Heart right ventricle (tissue), 16 donors: ENCODE measurements around the gene ZDHHC12. TPM values are rescaled to one million over a fixed set of nuclear protein-coding genes. Genes with fewer than 3 reads are reported as not detected.

ENCODE experiments used
- ATAC-seq, 8 donors: fragments of 200-7000 bp; cut with Tn5 transposase; one replicate each; pipeline ENCODE4 v1.9.1; 2020; ENCODE audit warnings: mild to moderate bottlenecking in 8 of 8, moderate library complexity in 8 of 8, moderate number of reproducible peaks in 1 of 8
- DNase-seq, 2 donors: peaks; one replicate each; pipeline ENCODE4 v3.0.0-alpha.2; 2020
- H3K27ac ChIP-seq, 10 donors: fragments of 200-600 bp; sonication (generic) in 2 of 10; one replicate each; pipeline versions ENCODE4 v1.5.0 to v1.8.0; 2020 to 2022; ENCODE audit warnings: mild to moderate bottlenecking in 3 of 10
- H3K27me3 ChIP-seq, 7 donors: fragments of 200-600 bp; one replicate each; pipeline ENCODE4 v1.8.0; 2021 to 2022; ENCODE audit warnings: mild to moderate bottlenecking in 2 of 7
- H3K36me3 ChIP-seq, 9 donors: fragments of 200-600 bp; sonication (generic) in 1 of 9; one replicate each; pipeline versions ENCODE4 v1.5.0 to v1.8.0; 2020 to 2022; ENCODE audit warnings: mild to moderate bottlenecking in 2 of 9
- H3K4me1 ChIP-seq, 9 donors: fragments of 200-600 bp; sonication (generic) in 1 of 9; one replicate each; pipeline versions ENCODE4 v1.5.0 to v1.8.0; 2020 to 2022; ENCODE audit warnings: mild to moderate bottlenecking in 4 of 9
- H3K4me3 ChIP-seq, 10 donors: fragments of 200-600 bp; sonication (generic) in 2 of 10; one replicate each; pipeline versions ENCODE4 v1.5.0 to v1.8.0; 2020 to 2022; ENCODE audit warnings: mild to moderate bottlenecking in 7 of 10, moderate library complexity in 2 of 10
- H3K9me3 ChIP-seq, 11 donors: fragments of 200-600 bp in 10 of 11; sonication (generic) in 2 of 11; one replicate each; pipeline versions ENCODE4 v1.5.0 to v1.8.0; 2013 to 2022; ENCODE audit warnings: mild to moderate bottlenecking in 2 of 11, control low read depth in 1 of 11, moderate library complexity in 1 of 11
- CTCF ChIP-seq, 9 donors: fragments of 200-600 bp; sonication (generic) in 2 of 9; IDR thresholded peaks; one replicate each; pipeline versions ENCODE4 v1.5.0 to v1.8.0; 2021 to 2022; ENCODE audit warnings: antibody characterized with exemption in 9 of 9, mild to moderate bottlenecking in 5 of 9, moderate library complexity in 1 of 9
- WGBS, 2 donors: extraction: QIAGEN DNeasy Blood & Tissue Kit; methylation state at CpG; one replicate each; pipeline ENCODE4 v1.1.7; 2013; ENCODE audit warnings: inconsistent platforms in 1 of 2; 5-methylcytosine and 5-hydroxymethylcytosine counted together
- intact Hi-C, 10 donors: fragments of 100-400 bp; cut with DNase I; formaldehyde crosslinking; loops; one replicate each; pipeline versions ENCODE4 v1.11.1 to v1.14.2; 2022
- polyA plus RNA-seq, 2 donors: library from polyadenylated mRNA; stranded (reverse); fragments of 200-250 nt; gene quantifications; one replicate each; pipeline ENCODE4 v1.2.3, GENCODE V29; 2013
- total RNA-seq, 10 donors: library from RNA; stranded (reverse); fragmentation: NEBNext Ultra II Directional in 3 of 10; extraction: Animal tissue kit (Norgen Biotek cat#: 25700) in 3 of 10; gene quantifications; one replicate each; pipeline versions ENCODE4 v1.2.1 to v1.2.4, GENCODE V29; 2021 to 2023
- donor health status: Arrhythmogenic right ventricular cardiomyopathy.
- donor health status: ischemic (EF 13 %, LVEDD 7.1; RV severe dilation, severe dysfunction).
- donor health status: healthy with polysubstance abuse.
- donor health status: DM: no; HTN: yes; CAD: no.
- donor health status: DM: no; HTN: no; CAD: no.
- donor health status: ischemic (EF 25% LVEDD 6.9; RV normal size, moderate dysfunction).
- donor health status: ischemic (EF 25% LVEDD 5.7; RV mildly dilated, moderate dysfunction).
- donor health status: healthy.
- donor health status: DM: yes; HTN: yes; CAD: no.
- donor health status: Ischemic cardiomyopathy.
- donor health status: ischemic (EF 35%, LVEDD 5.7; RV mildly dilated, moderate dysfunction).
- donor health status: nonischemic (EF 11% LVEDD 7.7; RV severe dilation, severe dysfunction).
- donor health status: DM: yes; HTN: yes; CAD: no.
- donor health status: PGD.
- donor health status: ischemic (EF 29% LVEDD 5.4; RV normal size, mild dysfunction).
- donor health status: nonischemic (EF 23%, LVEDD 6.1; RV moderate dilation, normal function).

ZDHHC12 gene
- total and polyA plus RNA-seq, 12 donors, result 4.1 to 36.6 (median 6.2) TPM

- Histone ChIP-seq H3K36me3 (peaks cover 0 to 40% (median 0%) of the 10 kb centered on the region in 9 donors), H3K4me3 (no peak overlapping the region), H3K9me3 (no peaks in the 10 kb centered on the region), H3K27ac (no peak overlapping the region), H3K27me3 (no peaks in the 10 kb centered on the region), H3K4me1 (peaks cover 0 to 21% (median 8%) of the 10 kb centered on the region in 9 donors)
- WGBS, 2 donors, result 90 to 94% methylated on average over 30 of the region's 30 CpGs
- intact Hi-C loops, result no loop called here
- DNase-seq (no peak), ATAC-seq (no peak)
- no peak for TF ChIP-seq CTCF (IDR thresholded peaks at IDR 0.05)
These were observed 3.9 kb downstream of the ZDHHC12 start for GRCh38 chr9:128719919-128720605.

- 88 to 89% methylated on average over 5 of the region's 5 CpGs for WGBS, 2 donors
- H3K4me3 ChIP-seq, result no peak overlapping the region
- no peaks in the 10 kb centered on the region for H3K27me3 ChIP-seq
- no peaks in the 10 kb centered on the region for H3K9me3 ChIP-seq
- no peak overlapping the region for H3K27ac ChIP-seq
- H3K4me1 ChIP-seq, result peaks cover 0 to 10% (median 0%) of the 10 kb centered on the region in 9 donors
- intact Hi-C loops, result no loop called here
- peaks cover 0 to 55% (median 0%) of the 10 kb centered on the region in 9 donors for H3K36me3 ChIP-seq
- ATAC-seq, result no peak
- no peak for TF ChIP-seq CTCF (IDR thresholded peaks at IDR 0.05)
- DNase-seq, result no peak
These were observed 5.5 kb downstream of the ZDHHC12 start for GRCh38 chr9:128718475-128718874.

GRCh38 chr9:128718047-128718446 is 5.9 kb downstream of the ZDHHC12 start:
- no peak overlapping the region for H3K27ac ChIP-seq
- WGBS, 2 donors, result 91 to 92% methylated on average over 8 of the region's 8 CpGs
- no peak overlapping the region for H3K4me3 ChIP-seq
- intact Hi-C loops, result no loop called here
- H3K9me3 ChIP-seq, result no peaks in the 10 kb centered on the region
- no peak for TF ChIP-seq CTCF (IDR thresholded peaks at IDR 0.05)
- peaks cover 0 to 6% (median 0%) of the 10 kb centered on the region in 9 donors for H3K4me1 ChIP-seq
- H3K36me3 ChIP-seq, result peaks cover 0 to 60% (median 0%) of the 10 kb centered on the region in 9 donors
- ATAC-seq (no peak), DNase-seq (no peak)
- H3K27me3 ChIP-seq, result no peaks in the 10 kb centered on the region

- 92 to 98% methylated on average over 7 of the region's 7 CpGs for WGBS, 2 donors
- Histone ChIP-seq H3K9me3 (no peaks in the 10 kb centered on the region), H3K4me3 (no peak overlapping the region), H3K4me1 (no peaks in the 10 kb centered on the region), H3K27me3 (no peaks in the 10 kb centered on the region), H3K27ac (no peak overlapping the region), H3K36me3 (peaks cover 0 to 70% (median 0%) of the 10 kb centered on the region in 9 donors)
- intact Hi-C loops, result no loop called here
- TF ChIP-seq CTCF (IDR thresholded peaks at IDR 0.05), result no peak
- ATAC-seq, result no peak
- DNase-seq, result no peak
These were observed 7.2 kb downstream of the ZDHHC12 start for GRCh38 chr9:128716581-128717254.
